ENCODE measurements around the gene LMTK3.

Gene LMTK3

GRCh38 chr19:48483301-48483700 is 28.3 kb downstream of the LMTK3 start:
- ATAC-seq: no peak
- TF ChIP-seq ZFP3 (CRISPR knock-in tag; IDR thresholded peaks at IDR 0.05) (no peak), RARB (CRISPR knock-in tag; IDR thresholded peaks at IDR 0.05) (no peak), ZNF70 (CRISPR knock-in tag; IDR thresholded peaks at IDR 0.05) (no peak), TCF4 (CRISPR knock-in tag; IDR thresholded peaks at IDR 0.05; ENCODE audit: borderline replicate concordance) (no peak), ISL1 (CRISPR knock-in tag; IDR thresholded peaks at IDR 0.05) (no peak), PPARA (CRISPR knock-in tag; IDR thresholded peaks at IDR 0.05; ENCODE audit: borderline replicate concordance) (no peak), ZFP30 (CRISPR knock-in tag; IDR thresholded peaks at IDR 0.05) (no peak), CREB5 (CRISPR knock-in tag; IDR thresholded peaks at IDR 0.05; ENCODE audit: low read depth) (no peak), ZNF565 (CRISPR knock-in tag; conservative IDR thresholded peaks at IDR 0.05; ENCODE audit: low read depth) (no peak), GLIS3 (CRISPR knock-in tag; IDR thresholded peaks at IDR 0.05) (no peak), ESRRG (CRISPR knock-in tag; IDR thresholded peaks at IDR 0.05) (no peak)

GRCh38 chr19:48481846-48482639 is 29.6 kb downstream of the LMTK3 start:
- TF ChIP-seq CREB5 (CRISPR knock-in tag; IDR thresholded peaks at IDR 0.05; ENCODE audit: low read depth) (peak; percentile 47), SNAI2 (CRISPR knock-in tag; IDR thresholded peaks at IDR 0.05) (no peak), TOX (CRISPR knock-in tag; IDR thresholded peaks at IDR 0.05; ENCODE audit: borderline replicate concordance) (no peak), PATZ1 (CRISPR knock-in tag; IDR thresholded peaks at IDR 0.05; ENCODE audit: borderline replicate concordance) (0 out of 2 replicates have a peak, but pooled peaks have one; percentile 32), ZFP3 (CRISPR knock-in tag; IDR thresholded peaks at IDR 0.05) (no peak), TCF4 (CRISPR knock-in tag; IDR thresholded peaks at IDR 0.05; ENCODE audit: borderline replicate concordance) (no peak), ISL1 (CRISPR knock-in tag; IDR thresholded peaks at IDR 0.05) (no peak)
- peak; percentile 28 for ATAC-seq

- ATAC-seq: peak; percentile 4; the same call in 2 of the 3 replicates
- no peak for TF ChIP-seq TSHZ2 (CRISPR knock-in tag; IDR thresholded peaks at IDR 0.05)
- TF ChIP-seq TCF4 (CRISPR knock-in tag; IDR thresholded peaks at IDR 0.05; ENCODE audit: borderline replicate concordance): no peak
- no peak for TF ChIP-seq ZC3H10 (CRISPR knock-in tag; IDR thresholded peaks at IDR 0.05)
- no peak for TF ChIP-seq POU6F1 (CRISPR knock-in tag; IDR thresholded peaks at IDR 0.05; ENCODE audit: borderline replicate concordance, low read depth)
- TF ChIP-seq ZNF8 (CRISPR knock-in tag; IDR thresholded peaks at IDR 0.05): no peak
- TF ChIP-seq BACH2 (CRISPR knock-in tag; IDR thresholded peaks at IDR 0.05; ENCODE audit: borderline replicate concordance): no peak
- TF ChIP-seq ZFP3 (CRISPR knock-in tag; IDR thresholded peaks at IDR 0.05): no peak
Observed at GRCh38 chr19:48480558-48481500, 30.8 kb downstream of the LMTK3 start.

Data from SK-N-SH treated with all-trans-retinoic acid at 6 μM for 48 hours (cell line).